ENCODE results near the gene BCAS3. TPM values are rescaled to one million over a fixed set of nuclear protein-coding genes. Genes with fewer than 3 reads are reported as not detected.

BCAS3 gene
- total RNA-seq, 1 donor from 2014 or later: 29.6 TPM

DNA sequence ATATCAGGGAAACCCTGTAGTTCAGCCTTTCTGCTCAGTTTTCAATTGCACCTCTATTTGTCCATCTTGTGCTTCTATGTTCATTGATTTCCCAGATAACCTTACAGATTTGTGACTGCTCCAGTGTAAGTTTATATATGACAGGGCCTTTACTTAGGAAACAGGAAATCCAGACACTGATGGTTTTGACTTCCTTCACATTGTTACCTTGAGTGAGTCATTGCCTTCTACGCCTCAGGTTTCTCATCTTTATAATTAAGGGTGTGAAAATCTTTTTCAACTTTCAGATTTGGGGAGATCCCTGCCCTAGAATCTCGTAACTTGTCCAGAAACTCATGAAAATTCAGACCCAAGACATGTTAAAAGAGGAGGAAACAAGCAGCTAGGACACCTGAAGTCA, 379.6 kb downstream of the BCAS3 start:
- ATAC-seq (no peak), DNase-seq (no peak)
- no peaks in the 10 kb centered on the region for H3K9me3 ChIP-seq
- intact Hi-C loops (cut with DNase I): no loop called here
- no peaks in the 10 kb centered on the region for H3K27me3 ChIP-seq (ENCODE audit: low read depth)
- TF ChIP-seq CTCF (IDR thresholded peaks at IDR 0.05): no peak
- H3K4me3 ChIP-seq: no peak overlapping the region
- peaks cover 5% of the 10 kb centered on the region for H3K4me1 ChIP-seq
- no peak overlapping the region for H3K27ac ChIP-seq
- H3K36me3 ChIP-seq: no peaks in the 10 kb centered on the region

- no peak for TF ChIP-seq CTCF (IDR thresholded peaks at IDR 0.05)
- no peak for ATAC-seq
- no peak overlapping the region for H3K27ac ChIP-seq
- intact Hi-C loops (cut with DNase I): no loop called here
- H3K9me3 ChIP-seq: no peaks in the 10 kb centered on the region
- H3K36me3 ChIP-seq: no peaks in the 10 kb centered on the region
- H3K27me3 ChIP-seq (ENCODE audit: low read depth): no peaks in the 10 kb centered on the region
- DNase-seq: no peak
- peaks cover 5% of the 10 kb centered on the region for H3K4me1 ChIP-seq
- H3K4me3 ChIP-seq: no peak overlapping the region
These were observed 380.4 kb downstream of the BCAS3 start for GRCh38 chr17:61058066-61058465.

DNA sequence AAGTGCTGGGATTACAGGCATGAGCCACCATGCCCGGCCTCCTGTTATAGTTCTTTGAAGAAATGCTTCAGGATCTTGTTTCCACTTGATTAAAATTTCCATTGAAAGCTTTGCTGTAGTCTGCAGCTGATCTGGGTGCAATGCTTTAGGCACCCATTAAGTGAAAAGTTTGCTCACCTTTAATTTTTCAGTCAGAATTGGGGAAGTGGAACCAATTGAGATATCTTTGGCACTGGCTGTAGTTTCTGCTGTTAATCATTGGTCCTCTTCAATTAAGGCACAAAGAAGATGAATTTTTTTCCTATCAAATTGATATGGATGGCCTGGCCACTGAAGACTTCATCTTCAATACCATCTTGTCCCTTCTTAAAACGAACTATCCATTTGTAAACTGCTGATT, 385.9 kb downstream of the BCAS3 start:
- TF ChIP-seq CTCF (IDR thresholded peaks at IDR 0.05): no peak
- DNase-seq (no peak), ATAC-seq (no peak)
- intact Hi-C loops (cut with DNase I): no loop called here
- Histone ChIP-seq H3K27me3 (ENCODE audit: low read depth) (no peaks in the 10 kb centered on the region), H3K4me3 (no peak overlapping the region), H3K36me3 (no peaks in the 10 kb centered on the region), H3K9me3 (no peaks in the 10 kb centered on the region), H3K27ac (no peak overlapping the region), H3K4me1 (peaks cover 16% of the 10 kb centered on the region)

DNA sequence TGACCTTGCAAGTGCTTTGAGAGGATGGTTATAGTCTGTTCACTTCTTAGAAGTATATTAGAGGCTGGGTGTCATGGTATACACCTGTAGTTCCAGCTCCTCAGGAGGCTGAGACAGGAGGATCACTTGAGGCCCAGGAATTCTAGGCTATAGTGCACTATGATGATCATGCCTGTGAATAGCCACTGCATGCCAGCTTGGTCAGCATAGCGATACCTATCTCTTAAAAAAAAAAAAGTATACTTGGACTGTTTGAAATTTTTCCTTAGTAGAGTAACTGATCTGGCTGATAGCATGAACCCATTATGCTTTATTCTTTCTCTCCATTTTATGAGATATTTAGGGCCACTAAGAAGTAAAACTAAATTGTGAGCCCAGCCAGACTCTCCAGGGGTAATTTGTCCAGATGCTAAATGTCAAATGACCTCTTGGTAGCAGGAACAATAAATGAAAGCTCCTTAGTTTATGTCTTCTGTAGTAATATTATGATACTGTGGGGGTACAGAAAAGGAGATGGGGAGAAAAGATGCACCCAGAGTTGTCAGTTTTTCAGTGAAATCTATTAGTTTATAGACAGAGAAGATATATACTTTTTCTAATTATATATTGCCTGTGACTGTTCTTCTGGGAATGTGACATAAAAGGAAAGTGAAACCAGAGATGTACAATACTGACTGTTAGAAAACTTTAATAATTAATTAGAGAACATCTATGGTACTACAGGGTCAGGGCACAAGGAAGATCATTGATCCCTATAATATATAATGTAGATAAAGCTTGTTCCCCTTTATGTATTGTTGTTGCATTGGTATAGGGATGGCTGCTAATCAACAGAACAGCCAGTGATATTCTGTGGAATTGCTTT, 386.7 kb downstream of the BCAS3 start:
- peak in 1 of 2 donors; percentile 41 for ATAC-seq
- Histone ChIP-seq H3K4me1 (peaks cover 16% of the 10 kb centered on the region), H3K9me3 (no peaks in the 10 kb centered on the region)

DNA sequence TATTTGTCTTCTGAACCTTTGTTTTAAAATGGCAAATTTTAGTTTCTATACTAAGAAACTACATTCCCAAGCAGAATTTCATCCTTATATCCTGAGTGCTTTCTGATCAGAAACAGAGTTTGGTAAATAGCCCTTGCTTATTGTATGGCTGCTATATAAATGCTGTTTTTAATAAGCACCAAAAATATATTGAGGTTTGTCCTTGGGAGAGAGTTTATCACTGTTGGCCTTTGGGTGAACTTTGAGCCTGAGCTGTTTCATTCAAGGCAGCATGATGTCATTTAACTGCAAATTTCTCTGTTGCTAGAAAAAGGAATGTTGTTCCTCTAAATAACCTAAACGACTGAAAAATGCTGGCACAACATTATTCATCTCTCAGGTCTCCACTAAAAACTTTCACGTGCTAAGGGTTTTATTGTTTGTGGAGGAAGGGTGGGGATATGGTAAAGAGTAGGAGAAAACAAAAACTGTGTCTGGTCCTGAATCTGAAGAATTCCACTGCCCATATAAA, 387.7 kb downstream of the BCAS3 start:
- ATAC-seq: no peak
- no peaks in the 10 kb centered on the region for H3K9me3 ChIP-seq
- no peak for DNase-seq
- H3K27me3 ChIP-seq (ENCODE audit: low read depth): no peaks in the 10 kb centered on the region
- no peak overlapping the region for H3K27ac ChIP-seq
- no peaks in the 10 kb centered on the region for H3K36me3 ChIP-seq
- H3K4me1 ChIP-seq: peaks cover 16% of the 10 kb centered on the region
- intact Hi-C loops (cut with DNase I): no loop called here
- TF ChIP-seq CTCF (IDR thresholded peaks at IDR 0.05): no peak
- no peak overlapping the region for H3K4me3 ChIP-seq

More for the DNA sequence above, 386.7 kb downstream of the BCAS3 start:
- Histone ChIP-seq H3K27me3 (ENCODE audit: low read depth) (no peaks in the 10 kb centered on the region), H3K27ac (peak overlapping the region; percentile 4), H3K36me3 (no peaks in the 10 kb centered on the region), H3K4me3 (no peak overlapping the region)
- no peak for TF ChIP-seq CTCF (IDR thresholded peaks at IDR 0.05)
- intact Hi-C loops (cut with DNase I): no loop called here
- DNase-seq: no peak
